GM12892 (cell line): ENCODE measurements around the gene TCF4.

Experiments
- POLR2AphosphoS5 ChIP-seq: IDR thresholded peaks from 2 replicates; pipeline ENCODE4 v1.6.1; 2011; ENCODE audit warnings: low read depth, low read length, control low read depth
- TAF1 ChIP-seq: IDR thresholded peaks from 2 replicates; pipeline ENCODE4 v1.6.1; 2011; ENCODE audit warnings: low read depth, mild to moderate bottlenecking, control low read depth, low read length, borderline replicate concordance

GRCh38 chr18:55407774-55408535, 180.0 kb downstream of the TCF4 start:
- TF ChIP-seq POLR2AphosphoS5 (no peak), TAF1 (no peak)
